Right lobe of liver (tissue), 6 donors: ENCODE results near the gene RIC3. TPM values are rescaled to one million over a fixed set of nuclear protein-coding genes. Genes with fewer than 3 reads are reported as not detected.

Experiments
- ATAC-seq, 4 donors: fragments of 200-7000 bp; cut with Tn5 transposase; one replicate each; pipeline ENCODE4 v1.9.1; 2020; ENCODE audit warnings: mild to moderate bottlenecking in 4 of 4, moderate library complexity in 4 of 4
- DNase-seq, 3 donors: peaks; one replicate each; pipeline ENCODE4 v3.0.0-alpha.2; 2020
- H3K27ac ChIP-seq, 3 donors: fragments of 200-600 bp; one replicate each; pipeline ENCODE4 v1.8.0; 2022
- H3K27me3 ChIP-seq, 2 donors: fragments of 200-600 bp; one replicate each; pipeline ENCODE4 v1.8.0; 2022
- H3K36me3 ChIP-seq, 4 donors: fragments of 200-600 bp; sonication (generic) in 1 of 4; one replicate each; pipeline versions ENCODE4 v1.5.1 to v1.8.0; 2017 to 2022; ENCODE audit warnings: control low read depth in 1 of 4
- H3K4me1 ChIP-seq, 4 donors: fragments of 200-600 bp; sonication (generic) in 1 of 4; one replicate each; pipeline versions ENCODE4 v1.5.1 to v1.8.0; 2017 to 2022; ENCODE audit warnings: control low read depth in 1 of 4
- H3K4me3 ChIP-seq, 3 donors: fragments of 200-600 bp; one replicate each; pipeline ENCODE4 v1.8.0; 2022
- H3K9me3 ChIP-seq, 4 donors: fragments of 200-600 bp; sonication (generic) in 1 of 4; one replicate each; pipeline versions ENCODE4 v1.5.1 to v1.8.0; 2017 to 2022; ENCODE audit warnings: control low read depth in 1 of 4
- POLR2A ChIP-seq: fragments of 450-650 bp; IDR thresholded peaks from one replicate; pipeline ENCODE4 v1.6.1; 2017; ENCODE audit warnings: antibody characterized with exemption, mild to moderate bottlenecking
- WGBS: methylation state at CpG from one replicate; pipeline ENCODE4 v1.1.6; 2018; ENCODE audit warnings: low coverage, low lambda C conversion rate; ENCODE audit not compliant: insufficient coverage; ENCODE audit errors: missing lambda C conversion rate; 5-methylcytosine and 5-hydroxymethylcytosine counted together
- intact Hi-C, 2 donors: fragments of 100-400 bp; cut with DNase I; formaldehyde crosslinking; loops; one replicate each; pipeline versions ENCODE4 v1.11.2 to v1.14.1; 2022
- total RNA-seq, 6 experiments: library from RNA; depleted of rRNA in 2 of 6; stranded (reverse); fragments of >200 nt in 2 of 6; fragmentation: NEBNext Ultra II Directional in 3 of 6; extraction: Animal tissue kit (Norgen Biotek cat#: 25700) in 3 of 6; gene quantifications; one replicate each; pipeline versions ENCODE4 v1.1.0 to v1.2.4, GENCODE V29; 2016 to 2023
- TF ChIP-seq, protein P1 (sequence below), 4 donors: fragments of 200-600 bp in 3 of 4; fragments of 450-650 bp in 1 of 4; IDR thresholded peaks; one replicate each; pipeline versions ENCODE4 v1.5.1 to v1.8.0; 2016 to 2022; ENCODE audit warnings: antibody characterized with exemption in 4 of 4, mild to moderate bottlenecking in 2 of 4
- donor health status: DM: no; HTN: yes; CAD: no.
- donor health status: DM: no; HTN: no; CAD: no.
- donor health status: DM: no; HTN: no; CAD: no.
- donor health status: DM: no; HTN: yes; CAD: no.
- donor health status: DM: no; HTN: yes; CAD: no.

Gene RIC3
- total RNA-seq, 6 experiments from 2014 or later: 1.4 to 7.3 (median 3.6) TPM

DNA sequence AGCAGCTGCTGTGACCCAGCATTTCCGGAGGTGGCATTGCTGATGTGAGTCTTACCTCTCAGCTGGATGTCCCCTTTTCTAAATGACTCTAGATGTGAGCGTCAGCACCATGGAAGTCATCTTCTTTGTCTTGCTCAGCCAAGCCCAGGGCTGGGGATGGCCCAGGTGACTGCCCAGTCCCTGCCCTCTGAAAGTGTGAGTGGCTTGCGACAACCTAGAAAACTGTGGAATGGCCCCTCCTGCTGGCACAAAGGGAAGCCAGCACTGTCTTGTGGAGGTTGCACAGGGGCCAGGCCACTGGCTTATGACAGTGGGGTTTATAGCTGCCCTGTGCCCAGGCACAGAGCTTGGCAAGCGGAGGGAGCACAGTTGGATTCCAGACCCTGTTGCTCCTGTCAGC, 81.6 kb downstream of the RIC3 start:
- H3K9me3 ChIP-seq: no peaks in the 10 kb centered on the region
- TF ChIP-seq, protein P1, sequence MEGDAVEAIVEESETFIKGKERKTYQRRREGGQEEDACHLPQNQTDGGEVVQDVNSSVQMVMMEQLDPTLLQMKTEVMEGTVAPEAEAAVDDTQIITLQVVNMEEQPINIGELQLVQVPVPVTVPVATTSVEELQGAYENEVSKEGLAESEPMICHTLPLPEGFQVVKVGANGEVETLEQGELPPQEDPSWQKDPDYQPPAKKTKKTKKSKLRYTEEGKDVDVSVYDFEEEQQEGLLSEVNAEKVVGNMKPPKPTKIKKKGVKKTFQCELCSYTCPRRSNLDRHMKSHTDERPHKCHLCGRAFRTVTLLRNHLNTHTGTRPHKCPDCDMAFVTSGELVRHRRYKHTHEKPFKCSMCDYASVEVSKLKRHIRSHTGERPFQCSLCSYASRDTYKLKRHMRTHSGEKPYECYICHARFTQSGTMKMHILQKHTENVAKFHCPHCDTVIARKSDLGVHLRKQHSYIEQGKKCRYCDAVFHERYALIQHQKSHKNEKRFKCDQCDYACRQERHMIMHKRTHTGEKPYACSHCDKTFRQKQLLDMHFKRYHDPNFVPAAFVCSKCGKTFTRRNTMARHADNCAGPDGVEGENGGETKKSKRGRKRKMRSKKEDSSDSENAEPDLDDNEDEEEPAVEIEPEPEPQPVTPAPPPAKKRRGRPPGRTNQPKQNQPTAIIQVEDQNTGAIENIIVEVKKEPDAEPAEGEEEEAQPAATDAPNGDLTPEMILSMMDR (IDR thresholded peaks at IDR 0.05): peak in 3 of 4 donors; percentile 15 to 31 (median 23)
- TF ChIP-seq POLR2A: no peak
- DNase-seq: no peak
- H3K36me3 ChIP-seq: no peaks in the 10 kb centered on the region
- no peaks in the 10 kb centered on the region for H3K27me3 ChIP-seq
- peak; percentile 27 to 57 (median 46) for ATAC-seq
- 88% methylated on average over 1 of the region's 4 CpGs for WGBS
- no peak overlapping the region for H3K27ac ChIP-seq
- no peaks in the 10 kb centered on the region for H3K4me1 ChIP-seq
- H3K4me3 ChIP-seq: no peak overlapping the region
- intact Hi-C loops: loop anchor here in 1 of 2 donors (5.0 kb wide), 1 partner anchor 75 kb away; no protein-coding TSS in a partner anchor

DNA sequence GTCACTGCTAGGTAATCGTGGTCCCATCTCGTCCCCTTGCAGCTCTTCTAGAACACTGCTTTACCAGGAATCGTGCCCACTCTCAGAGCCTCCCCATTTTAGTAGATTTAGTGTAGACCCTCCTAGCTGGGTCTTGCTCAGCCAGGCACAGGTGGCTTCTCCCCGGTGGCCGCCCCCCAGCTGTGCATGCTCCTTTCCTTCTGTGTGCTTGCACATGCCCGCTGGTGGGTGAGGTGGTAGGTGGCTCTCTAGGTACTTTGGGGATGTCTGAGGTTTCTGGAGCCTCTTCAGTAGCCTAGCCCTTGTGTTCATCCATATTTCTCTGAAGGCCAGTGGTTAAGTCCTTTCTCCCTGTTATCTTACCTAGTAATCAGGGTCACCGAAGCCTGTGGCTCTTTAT, 82.3 kb downstream of the RIC3 start:
- no peak for ATAC-seq
- 82% methylated on average over 4 of the region's 7 CpGs for WGBS
- Histone ChIP-seq H3K9me3 (no peaks in the 10 kb centered on the region), H3K4me3 (no peak overlapping the region), H3K4me1 (peaks cover 0 to 2% (median 0%) of the 10 kb centered on the region in 4 donors), H3K27me3 (no peaks in the 10 kb centered on the region), H3K36me3 (no peaks in the 10 kb centered on the region), H3K27ac (no peak overlapping the region)
- no peak for DNase-seq
- TF ChIP-seq, protein P1 (IDR thresholded peaks at IDR 0.05): no peak
- TF ChIP-seq POLR2A: no peak
- intact Hi-C loops: loop anchor here in 1 of 2 donors (5.0 kb wide), 1 partner anchor 74 kb away; no protein-coding TSS in a partner anchor

DNA sequence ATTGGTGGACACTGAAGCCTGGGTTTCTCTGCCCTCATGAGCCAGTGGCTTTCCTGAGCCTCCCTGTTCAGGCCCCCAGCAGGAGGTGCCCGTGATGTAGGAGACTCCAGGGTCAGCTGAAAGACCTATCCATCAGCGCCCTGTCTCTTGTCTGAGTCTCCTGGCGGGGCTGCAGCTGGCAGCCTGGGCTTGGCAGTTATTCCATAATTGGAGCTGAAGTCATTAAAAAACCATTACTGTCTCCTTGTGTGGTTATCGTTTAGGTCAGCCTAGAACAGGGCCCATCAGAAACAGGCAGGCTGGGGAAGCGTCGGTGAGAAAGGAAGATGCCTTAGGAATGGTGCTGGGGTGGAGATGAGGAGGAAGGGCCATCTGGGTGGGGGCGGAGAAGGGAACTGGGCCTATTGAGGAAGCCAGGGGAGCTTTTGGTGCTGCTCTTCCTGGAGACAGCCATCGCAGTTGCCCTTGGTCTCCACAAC, 82.8 kb downstream of the RIC3 start:
- Histone ChIP-seq H3K4me1 (peaks cover 0 to 4% (median 0%) of the 10 kb centered on the region in 4 donors), H3K27me3 (no peaks in the 10 kb centered on the region), H3K27ac (no peak overlapping the region), H3K36me3 (no peaks in the 10 kb centered on the region), H3K4me3 (no peak overlapping the region), H3K9me3 (no peaks in the 10 kb centered on the region)
- intact Hi-C loops: loop anchor here in 1 of 2 donors (5.0 kb wide), 1 partner anchor 74 kb away; no protein-coding TSS in a partner anchor
- DNase-seq: no peak
- 79% methylated on average over 3 of the region's 8 CpGs for WGBS
- no peak for TF ChIP-seq POLR2A
- TF ChIP-seq, protein P1 (IDR thresholded peaks at IDR 0.05): no peak
- no peak for ATAC-seq

DNA sequence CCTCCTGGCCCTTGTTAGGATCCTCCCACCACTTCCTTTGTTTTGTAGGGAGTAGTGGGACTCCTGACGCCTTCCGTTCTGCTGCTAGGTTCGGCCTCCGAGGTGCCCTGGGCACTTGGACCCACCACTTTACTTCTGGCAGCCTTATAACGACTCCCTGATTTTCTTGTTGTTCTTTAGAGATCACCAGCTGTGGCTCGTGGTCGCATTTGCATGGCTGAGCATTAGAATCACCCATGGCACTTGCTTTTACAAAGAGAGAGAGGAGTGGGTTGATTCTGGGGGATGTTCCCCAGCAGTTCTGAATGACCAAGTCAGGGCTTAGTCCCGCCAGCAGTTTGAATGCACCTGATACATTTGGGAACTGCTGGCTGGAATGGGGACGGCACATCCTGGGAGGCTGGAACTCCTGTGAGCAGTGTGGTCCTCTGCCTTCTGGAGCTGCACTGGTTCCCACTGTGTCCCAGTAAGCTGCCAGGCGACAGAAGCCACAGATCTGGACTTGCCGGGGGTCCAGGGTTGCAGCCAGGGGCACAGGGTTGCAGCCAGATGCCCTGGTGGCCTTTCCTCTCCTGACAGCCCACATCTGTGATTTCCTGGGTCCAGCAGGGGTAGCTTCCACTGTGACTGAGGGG, 83.7 kb downstream of the RIC3 start:
- 62% methylated on average over 10 of the region's 11 CpGs for WGBS
- intact Hi-C loops: loop anchor here in 1 of 2 donors (5.0 kb wide), 1 partner anchor 73 kb away; no protein-coding TSS in a partner anchor
- peaks cover 0 to 4% (median 0%) of the 10 kb centered on the region in 4 donors for H3K4me1 ChIP-seq

More for the DNA sequence above, 83.7 kb downstream of the RIC3 start:
- no peaks in the 10 kb centered on the region for H3K9me3 ChIP-seq
- no peak overlapping the region for H3K27ac ChIP-seq
- no peaks in the 10 kb centered on the region for H3K27me3 ChIP-seq
- no peak for TF ChIP-seq POLR2A
- TF ChIP-seq, protein P1 (IDR thresholded peaks at IDR 0.05): no peak
- DNase-seq (no peak), ATAC-seq (no peak)
- H3K36me3 ChIP-seq: no peaks in the 10 kb centered on the region
- H3K4me3 ChIP-seq: no peak overlapping the region
